Astrocyte (in vitro differentiated cells and primary cell): ENCODE results near the gene ERF.

Source experiments
- EZH2 ChIP-seq: IDR thresholded peaks from 2 replicates; pipeline ENCODE4 v1.6.1; 2012; ENCODE audit warnings: mild to moderate bottlenecking, low read length, inconsistent platforms; ENCODE audit not compliant: insufficient read depth
- TF ChIP-seq, protein P1 (sequence below): IDR thresholded peaks from 2 replicates; pipeline ENCODE4 v1.5.1; 2011; ENCODE audit warnings: low read depth, mild to moderate bottlenecking, inconsistent platforms, low read length, moderate library complexity; ENCODE audit not compliant: insufficient read depth

DNA sequence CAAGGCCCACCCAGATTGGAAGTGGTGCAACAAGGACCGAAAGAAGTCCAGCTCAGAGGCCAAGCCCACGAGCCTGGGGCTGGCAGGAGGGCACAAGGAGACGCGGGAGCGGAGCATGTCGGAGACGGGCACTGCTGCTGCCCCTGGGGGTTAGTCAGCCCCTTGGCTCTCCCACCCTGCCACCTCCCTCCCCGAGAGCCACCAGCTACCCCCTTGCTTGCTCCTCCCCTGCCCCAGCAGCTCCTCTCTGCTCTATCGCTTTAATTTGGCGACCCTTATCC, 32.8 kb upstream of the ERF start:
- TF ChIP-seq, protein P1, sequence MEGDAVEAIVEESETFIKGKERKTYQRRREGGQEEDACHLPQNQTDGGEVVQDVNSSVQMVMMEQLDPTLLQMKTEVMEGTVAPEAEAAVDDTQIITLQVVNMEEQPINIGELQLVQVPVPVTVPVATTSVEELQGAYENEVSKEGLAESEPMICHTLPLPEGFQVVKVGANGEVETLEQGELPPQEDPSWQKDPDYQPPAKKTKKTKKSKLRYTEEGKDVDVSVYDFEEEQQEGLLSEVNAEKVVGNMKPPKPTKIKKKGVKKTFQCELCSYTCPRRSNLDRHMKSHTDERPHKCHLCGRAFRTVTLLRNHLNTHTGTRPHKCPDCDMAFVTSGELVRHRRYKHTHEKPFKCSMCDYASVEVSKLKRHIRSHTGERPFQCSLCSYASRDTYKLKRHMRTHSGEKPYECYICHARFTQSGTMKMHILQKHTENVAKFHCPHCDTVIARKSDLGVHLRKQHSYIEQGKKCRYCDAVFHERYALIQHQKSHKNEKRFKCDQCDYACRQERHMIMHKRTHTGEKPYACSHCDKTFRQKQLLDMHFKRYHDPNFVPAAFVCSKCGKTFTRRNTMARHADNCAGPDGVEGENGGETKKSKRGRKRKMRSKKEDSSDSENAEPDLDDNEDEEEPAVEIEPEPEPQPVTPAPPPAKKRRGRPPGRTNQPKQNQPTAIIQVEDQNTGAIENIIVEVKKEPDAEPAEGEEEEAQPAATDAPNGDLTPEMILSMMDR = no peak
- no peak for TF ChIP-seq EZH2
